ENCODE results near the gene RGPD8.

DNA sequence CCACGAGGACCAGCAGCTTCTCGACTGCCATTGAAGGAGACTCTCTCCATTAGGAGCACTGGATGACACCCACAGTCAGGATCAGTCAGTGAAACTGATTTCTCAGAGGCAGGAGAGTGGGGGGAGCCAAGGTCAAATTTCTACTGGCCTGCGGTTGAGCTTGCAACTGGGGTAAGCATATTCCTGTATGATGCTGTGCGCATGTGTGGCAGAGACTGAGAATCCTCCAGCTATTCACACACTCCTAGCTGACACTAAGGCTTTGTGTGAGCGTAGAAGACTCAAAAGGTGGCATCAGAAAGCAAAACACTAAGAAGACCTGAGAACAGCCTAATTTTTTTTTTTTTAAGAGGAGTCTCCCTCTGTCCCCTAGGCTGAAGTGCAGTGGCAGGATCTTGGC, 28.7 kb upstream of the RGPD8 start:
- TF ChIP-seq EZH2 (IDR thresholded peaks at IDR 0.05; ENCODE audit: low read length, missing control alignments): no peak
- no peak for TF ChIP-seq CTCF (conservative IDR thresholded peaks at IDR 0.05 in 1 of 2, IDR thresholded peaks at IDR 0.05 in 1 of 2; ENCODE audit: low read depth in 1 of 2, low read length in 2 of 2)
